Activated naive CD4-positive, alpha-beta T cell treated with anti-CD3 and anti-CD28 coated beads, Interleukin-2, amount 50 U/mL, for 72 hours (primary cell): ENCODE results near the gene SERTAD3. TPM values are rescaled to one million over a fixed set of nuclear protein-coding genes. Genes with fewer than 3 reads are reported as not detected.

ENCODE experiments used
- ATAC-seq, 2 donors: fragments of 150-1000 bp; cut with Tn5 transposase; 2 replicates each; pipeline ENCODE4 v1.10.0; 2021; ENCODE audit warnings: mild to moderate bottlenecking in 2 of 2, moderate library complexity in 2 of 2
- DNase-seq, 2 donors: peaks; one replicate each; pipeline ENCODE4 v3.0.0; 2021 to 2022; ENCODE audit warnings: low spot score in 2 of 2
- H3K27ac Mint-ChIP-seq, 2 donors: one replicate each; pipeline ENCODE4 v1.8.0; 2022; ENCODE audit warnings: mild to moderate bottlenecking in 2 of 2, mixed read lengths in 2 of 2
- H3K36me3 Mint-ChIP-seq, 2 donors: one replicate each; pipeline ENCODE4 v1.8.0; 2022; ENCODE audit warnings: mixed read lengths in 2 of 2
- H3K9me3 Mint-ChIP-seq, 2 donors: one replicate each; pipeline ENCODE4 v1.8.0; 2022; ENCODE audit warnings: mixed read lengths in 2 of 2
- total RNA-seq, 2 donors: library from RNA; stranded (reverse); gene quantifications; one replicate each; pipeline ENCODE4 v1.2.3, GENCODE V29; 2022

Gene SERTAD3
- total RNA-seq, 2 donors from 2014 or later, result 14.3 to 23.4 TPM

DNA sequence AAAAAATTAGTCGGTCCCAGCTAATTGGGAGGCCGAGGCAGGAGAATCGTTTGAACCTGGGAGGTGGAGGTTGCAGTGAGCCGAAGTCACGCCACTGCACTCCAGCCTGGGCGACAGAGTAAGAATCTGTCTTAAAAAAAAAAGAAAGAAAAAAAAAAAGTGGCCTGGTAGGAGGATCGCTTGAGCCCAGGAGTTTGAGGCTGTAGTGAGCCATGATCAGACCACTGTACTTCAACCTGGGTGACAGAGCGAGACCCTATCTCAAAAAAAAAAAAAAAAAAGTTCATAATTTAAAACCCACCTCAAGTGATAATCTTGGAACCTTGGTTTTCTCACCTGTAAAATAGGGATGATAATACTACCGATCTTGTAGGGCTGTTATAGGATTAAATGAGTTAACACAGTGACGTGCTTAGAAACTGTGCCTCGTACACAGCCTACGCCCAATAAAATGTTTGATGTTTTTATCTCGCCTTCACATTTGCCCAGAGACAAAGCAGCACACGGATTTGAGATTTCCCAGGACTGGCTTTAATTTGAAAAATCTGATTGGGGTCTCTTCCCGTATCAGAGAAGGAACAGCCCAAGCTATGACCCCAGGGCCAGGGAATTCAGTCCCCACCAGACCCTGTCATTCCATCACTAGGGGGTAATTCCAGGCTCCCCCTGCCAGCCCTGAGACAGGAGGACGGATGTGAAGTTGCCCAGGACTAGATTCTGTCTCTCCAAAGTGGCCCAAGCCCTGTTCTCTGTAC lies 22.0 kb downstream of the SERTAD3 start:
- Mint-ChIP-seq H3K27ac (peak overlapping the region; percentile 93 to 97), H3K9me3 (no peaks in the 10 kb centered on the region), H3K36me3 (peaks cover 14 to 20% of the 10 kb centered on the region in 2 donors)
- no peak for ATAC-seq
- DNase-seq, result no peak

DNA sequence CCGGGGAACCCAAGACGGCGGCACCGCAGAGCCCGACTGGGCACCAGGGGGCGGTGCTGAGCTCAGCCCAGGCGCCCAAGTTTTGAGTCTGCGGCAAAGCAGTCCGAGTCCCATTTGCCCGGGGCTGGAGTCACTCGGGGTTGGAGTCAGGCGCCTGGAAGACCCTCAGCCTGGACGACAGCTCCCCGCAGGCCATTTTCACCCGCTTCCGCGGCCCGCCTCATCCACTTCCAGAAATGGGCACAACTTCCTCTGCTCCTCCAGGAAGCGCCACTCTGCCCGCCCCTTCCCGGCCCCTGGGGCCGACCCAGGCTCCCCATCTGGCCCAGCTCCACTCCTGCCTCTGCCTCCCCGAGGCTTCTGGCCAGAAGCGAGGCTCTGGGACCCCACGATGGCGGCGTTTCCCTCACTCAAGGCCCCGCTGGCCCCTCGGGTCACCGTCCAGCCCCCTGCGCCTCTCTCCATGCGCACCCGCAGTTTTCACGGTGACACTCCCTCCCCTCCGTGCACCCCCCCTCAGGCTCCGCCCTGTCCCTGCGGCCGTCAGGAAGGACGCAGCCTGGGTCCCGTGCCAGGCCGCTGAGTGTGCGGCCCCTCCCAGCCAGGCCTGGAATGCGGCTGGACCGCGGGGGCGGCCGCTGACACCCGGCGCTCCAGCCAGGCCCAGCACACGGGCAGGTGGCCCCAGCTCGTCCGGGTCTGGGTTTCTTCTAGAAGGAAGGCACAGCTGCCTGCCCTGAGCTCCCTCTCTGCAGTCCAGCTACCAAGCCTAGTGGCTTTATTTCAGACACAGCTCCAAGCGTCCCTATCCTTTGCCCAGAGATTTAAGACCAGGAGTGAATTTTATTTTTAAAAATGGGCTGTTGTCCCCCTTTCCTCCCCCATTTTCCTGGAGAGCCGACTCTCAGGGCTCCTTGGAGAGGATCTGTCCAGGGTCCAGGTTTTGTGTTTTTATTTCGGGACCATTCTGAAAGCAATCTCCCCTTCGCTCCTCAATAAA lies 23.1 kb downstream of the SERTAD3 start:
- peaks cover 14 to 20% of the 10 kb centered on the region in 2 donors for H3K36me3 Mint-ChIP-seq
- DNase-seq (peak; percentile 85 to 91), ATAC-seq (peak; percentile 46 to 64)
- H3K27ac Mint-ChIP-seq, result peak overlapping the region; percentile 93 to 97
- H3K9me3 Mint-ChIP-seq, result no peaks in the 10 kb centered on the region

DNA sequence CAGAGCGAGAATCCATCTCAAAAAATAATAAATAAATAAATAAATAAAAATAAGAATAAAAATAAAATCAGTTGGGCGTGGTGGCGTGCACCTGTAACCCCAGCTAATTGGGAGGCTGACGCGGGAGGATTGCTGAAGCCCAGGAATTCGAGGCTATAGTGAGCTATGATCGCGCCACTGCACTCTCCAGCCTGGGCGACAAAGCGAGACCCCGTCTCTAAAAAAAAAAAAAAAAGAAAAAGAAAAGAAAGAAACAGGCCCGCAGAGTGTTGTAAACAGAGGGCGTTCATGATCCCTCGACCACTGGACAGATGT lies 23.7 kb downstream of the SERTAD3 start:
- H3K27ac Mint-ChIP-seq, result peak overlapping the region; percentile 63 to 93
- ATAC-seq, result no peak
- H3K36me3 Mint-ChIP-seq, result peaks cover 14 to 20% of the 10 kb centered on the region in 2 donors
- no peak for DNase-seq
- no peaks in the 10 kb centered on the region for H3K9me3 Mint-ChIP-seq

DNA sequence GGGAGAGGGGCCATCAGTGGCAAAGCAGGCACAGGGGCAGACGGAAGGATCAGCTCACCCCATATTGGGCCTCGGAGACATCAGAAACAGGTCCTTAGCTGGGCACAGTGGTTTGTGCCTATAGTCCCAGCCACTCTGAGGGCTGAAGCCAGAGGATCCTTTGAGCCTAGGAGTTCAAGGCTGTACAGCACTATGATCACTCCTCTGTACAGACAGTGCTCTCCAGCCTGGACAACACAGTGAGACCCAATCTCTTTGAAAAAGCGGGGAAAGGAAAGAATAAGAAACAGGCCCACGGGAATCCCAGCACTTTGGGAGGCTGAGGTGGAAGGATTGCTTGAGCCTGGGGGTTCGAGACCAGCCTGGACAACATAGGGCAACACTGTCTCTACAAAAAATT lies 24.4 kb downstream of the SERTAD3 start:
- Mint-ChIP-seq H3K27ac (peak overlapping the region in 1 of 2 donors; percentile 93), H3K36me3 (peaks cover 11 to 17% of the 10 kb centered on the region in 2 donors)
- no peak for DNase-seq

GRCh38 chr19:40419066-40419612 lies 25.0 kb downstream of the SERTAD3 start:
- ATAC-seq (no peak), DNase-seq (no peak)
- Mint-ChIP-seq H3K36me3 (peaks cover 5 to 10% of the 10 kb centered on the region in 2 donors), H3K9me3 (no peaks in the 10 kb centered on the region), H3K27ac (peak overlapping the region; percentile 50 to 93)

More for the DNA sequence above, 24.4 kb downstream of the SERTAD3 start:
- no peak for ATAC-seq
- no peaks in the 10 kb centered on the region for H3K9me3 Mint-ChIP-seq

- peak overlapping the region in 1 of 2 donors; percentile 93 for H3K27ac Mint-ChIP-seq
- no peak for ATAC-seq
- peaks cover 5 to 9% of the 10 kb centered on the region in 2 donors for H3K36me3 Mint-ChIP-seq
- H3K9me3 Mint-ChIP-seq, result no peaks in the 10 kb centered on the region
- no peak for DNase-seq
Observed at GRCh38 chr19:40418040-40418439, 26.1 kb downstream of the SERTAD3 start.

DNA sequence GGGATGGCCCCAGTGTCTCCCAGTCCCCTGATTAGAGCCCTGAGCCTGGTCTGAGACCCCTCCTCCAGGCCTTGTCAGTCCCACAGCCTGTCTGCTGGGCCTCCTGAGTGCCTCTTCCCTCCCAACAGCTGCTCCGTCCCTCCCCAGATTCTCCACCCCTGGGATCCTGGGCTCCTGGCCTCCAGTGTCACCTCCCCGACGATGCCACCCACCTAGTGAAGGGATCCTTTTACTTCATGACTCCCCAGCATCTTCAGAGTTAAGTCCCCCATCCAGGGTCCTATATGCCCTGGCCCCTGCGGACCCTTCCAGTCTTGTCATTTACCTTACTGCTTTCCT lies 26.5 kb downstream of the SERTAD3 start:
- no peaks in the 10 kb centered on the region for H3K9me3 Mint-ChIP-seq
- ATAC-seq (no peak), DNase-seq (no peak)
- H3K36me3 Mint-ChIP-seq, result peaks cover 5% of the 10 kb centered on the region in 2 donors
- H3K27ac Mint-ChIP-seq, result peak overlapping the region in 1 of 2 donors; percentile 93

- H3K9me3 Mint-ChIP-seq, result no peaks in the 10 kb centered on the region
- DNase-seq, result no peak
- H3K36me3 Mint-ChIP-seq, result peaks cover 0 to under 1% of the 10 kb centered on the region in 2 donors
- peak overlapping the region in 1 of 2 donors; percentile 93 for H3K27ac Mint-ChIP-seq
- no peak for ATAC-seq
Observed at GRCh38 chr19:40416918-40417642, 27.1 kb downstream of the SERTAD3 start.

GRCh38 chr19:40415768-40416167 lies 28.4 kb downstream of the SERTAD3 start:
- Mint-ChIP-seq H3K9me3 (no peaks in the 10 kb centered on the region), H3K36me3 (no peaks in the 10 kb centered on the region), H3K27ac (no peak overlapping the region)
- DNase-seq (no peak), ATAC-seq (no peak)

GRCh38 chr19:40414542-40415535 lies 29.3 kb downstream of the SERTAD3 start:
- ATAC-seq (no peak), DNase-seq (no peak)
- H3K27ac Mint-ChIP-seq, result no peak overlapping the region

GRCh38 chr19:40413291-40413845 lies 30.8 kb downstream of the SERTAD3 start, which contains the start of gene PRX:
Gene PRX (minus strand): TSS chr19:40413378. CDS start chr19:40407932, 5,446 bp downstream.
- DNase-seq, result no peak
- Mint-ChIP-seq H3K36me3 (no peaks in the 10 kb centered on the region), H3K27ac (no peak within 1 kb of the TSS), H3K9me3 (no peaks in the 10 kb centered on the region)
- no peak for ATAC-seq

More at GRCh38 chr19:40414542-40415535, 29.3 kb downstream of the SERTAD3 start:
- Mint-ChIP-seq H3K9me3 (no peaks in the 10 kb centered on the region), H3K36me3 (no peaks in the 10 kb centered on the region)

DNA sequence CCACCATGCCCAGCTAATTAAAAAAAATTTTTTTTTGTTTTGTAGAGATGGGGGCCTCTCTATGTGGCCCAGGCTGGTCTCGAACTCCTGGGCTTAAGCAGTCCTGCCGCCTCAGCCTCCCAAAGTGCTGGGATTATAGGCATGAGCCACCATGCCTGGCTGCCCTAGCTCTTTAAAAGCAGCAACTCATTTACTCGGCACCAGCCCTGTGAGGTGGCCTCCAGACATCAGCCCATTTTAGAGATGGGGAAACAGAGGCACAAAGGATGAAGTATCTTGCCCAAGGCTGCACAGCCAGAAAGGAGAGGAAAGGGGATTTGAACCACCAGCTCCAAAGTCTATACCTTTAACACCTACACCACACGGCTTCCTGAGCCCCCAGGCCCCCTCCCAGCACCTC lies 31.3 kb downstream of the SERTAD3 start:
- ATAC-seq (no peak), DNase-seq (no peak)
- H3K27ac Mint-ChIP-seq, result no peak overlapping the region
- H3K36me3 Mint-ChIP-seq, result no peaks in the 10 kb centered on the region
- no peaks in the 10 kb centered on the region for H3K9me3 Mint-ChIP-seq

- H3K27ac Mint-ChIP-seq, result peak overlapping the region in 1 of 2 donors; percentile 25
- ATAC-seq, result no peak
- H3K36me3 Mint-ChIP-seq, result no peaks in the 10 kb centered on the region
Observed at GRCh38 chr19:40411958-40412499, 32.1 kb downstream of the SERTAD3 start.

DNA sequence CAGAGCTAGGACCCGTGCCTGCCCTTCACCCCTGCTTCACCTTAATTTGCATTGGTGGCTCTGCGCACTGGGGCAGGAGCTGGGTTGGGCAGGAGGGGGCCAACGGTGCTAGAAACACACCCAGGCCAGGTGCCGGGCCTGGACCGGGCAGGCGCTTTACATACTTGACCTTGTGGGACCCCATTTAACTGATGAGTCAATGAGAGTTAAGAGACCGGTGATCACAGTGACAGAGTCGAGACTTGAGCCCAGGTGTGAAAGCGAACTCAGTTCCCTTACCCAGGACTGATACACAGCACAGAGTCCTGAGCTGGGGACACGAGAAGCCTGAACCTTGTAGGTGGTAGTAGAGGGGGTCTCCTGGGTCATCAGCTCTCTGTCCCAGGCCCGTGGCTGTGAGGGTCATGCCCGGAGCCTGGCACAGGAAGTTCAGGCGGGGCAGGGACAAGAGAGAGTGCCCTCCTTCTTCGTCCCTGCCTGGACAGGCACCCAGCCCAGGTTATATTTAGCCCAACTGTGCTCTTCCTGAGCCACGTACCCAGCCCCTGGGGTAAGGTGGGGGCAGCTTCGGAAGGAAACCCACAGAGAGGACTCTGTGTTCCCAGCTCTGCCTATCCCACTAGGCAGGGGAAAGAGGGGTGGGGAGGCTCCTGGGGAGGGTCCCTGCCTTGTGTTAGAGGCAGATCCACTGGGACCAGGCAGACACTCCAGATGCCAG lies 32.9 kb downstream of the SERTAD3 start:
- no peaks in the 10 kb centered on the region for H3K36me3 Mint-ChIP-seq
- DNase-seq, result no peak
- H3K27ac Mint-ChIP-seq, result peak overlapping the region in 1 of 2 donors; percentile 25

More at GRCh38 chr19:40411958-40412499, 32.1 kb downstream of the SERTAD3 start:
- DNase-seq, result no peak
- no peaks in the 10 kb centered on the region for H3K9me3 Mint-ChIP-seq

More for the DNA sequence above, 32.9 kb downstream of the SERTAD3 start:
- H3K9me3 Mint-ChIP-seq, result no peaks in the 10 kb centered on the region
- ATAC-seq, result no peak
